ENCODE results near the gene SIMC1.
"Not testable (repeated sequence)": the region's sequence is repeated elsewhere in the genome, so short reads cannot be mapped to it uniquely, and the experiment has no call there.

The SIMC1 gene

GRCh38 chr5:176217764-176218163 is 20.5 kb upstream of the SIMC1 start:
- not testable (repeated sequence) for H3K27me3 ChIP-seq (ENCODE audit: insufficient read depth, low read length); H3K79me2 ChIP-seq (ENCODE audit: insufficient read depth, low read length); H3F3A ChIP-seq (ENCODE audit: insufficient read depth, low read length); H2AFZ ChIP-seq (ENCODE audit: low read length); H3K4me1 ChIP-seq (ENCODE audit: insufficient read depth, low read length, severe bottlenecking); H3K9me3 ChIP-seq (ENCODE audit: low read length); H4K20me1 ChIP-seq (ENCODE audit: insufficient read depth, low read length); H3K4me3 ChIP-seq (ENCODE audit: low read depth, low read length, poor library complexity, severe bottlenecking); H3K9me2 ChIP-seq (ENCODE audit: low read depth, low read length); H3K36me3 ChIP-seq (ENCODE audit: insufficient read depth, low read length); H3K9ac ChIP-seq (ENCODE audit: low read length); H3K4me2 ChIP-seq (ENCODE audit: low read length); H3K27ac ChIP-seq (ENCODE audit: low read depth, low read length, poor library complexity, severe bottlenecking)

- H3K27me3 ChIP-seq (ENCODE audit: insufficient read depth, low read length); H3K79me2 ChIP-seq (ENCODE audit: insufficient read depth, low read length); H3K4me1 ChIP-seq (ENCODE audit: insufficient read depth, low read length, severe bottlenecking); H3K9me3 ChIP-seq (ENCODE audit: low read length); H3K4me2 ChIP-seq (ENCODE audit: low read length); H3K9ac ChIP-seq (ENCODE audit: low read length); H3K9me2 ChIP-seq (ENCODE audit: low read depth, low read length); H3F3A ChIP-seq (ENCODE audit: insufficient read depth, low read length); H3K36me3 ChIP-seq (ENCODE audit: insufficient read depth, low read length); H2AFZ ChIP-seq (ENCODE audit: low read length); H4K20me1 ChIP-seq (ENCODE audit: insufficient read depth, low read length); H3K27ac ChIP-seq (ENCODE audit: low read depth, low read length, poor library complexity, severe bottlenecking); H3K4me3 ChIP-seq (ENCODE audit: low read depth, low read length, poor library complexity, severe bottlenecking): not testable (repeated sequence)
Observed at GRCh38 chr5:176222006-176222405, 16.2 kb upstream of the SIMC1 start.

DNA sequence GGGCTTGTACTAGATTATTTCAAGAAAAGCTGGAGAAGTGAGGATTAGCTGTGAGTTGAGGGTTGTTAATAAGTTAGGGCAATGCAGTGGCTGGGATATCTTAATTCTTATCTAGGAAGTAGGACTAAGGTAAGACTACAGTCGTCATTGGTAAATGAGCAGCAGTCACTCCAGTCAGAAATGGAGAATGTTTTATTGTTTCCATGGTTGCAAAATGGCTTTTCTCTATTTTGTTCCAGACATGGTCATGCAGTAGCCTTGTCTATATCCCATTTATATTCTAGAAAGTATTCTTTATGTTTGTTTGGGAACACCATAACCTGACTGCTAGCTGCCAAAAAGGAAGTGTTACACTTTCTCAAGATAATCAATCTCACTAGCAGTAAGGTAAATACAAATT is 9.9 kb upstream of the SIMC1 start:
- H3K27ac ChIP-seq (ENCODE audit: low read depth, low read length, poor library complexity, severe bottlenecking); H3K27me3 ChIP-seq (ENCODE audit: insufficient read depth, low read length); H3K4me3 ChIP-seq (ENCODE audit: low read depth, low read length, poor library complexity, severe bottlenecking); H3F3A ChIP-seq (ENCODE audit: insufficient read depth, low read length); H3K9ac ChIP-seq (ENCODE audit: low read length); H3K79me2 ChIP-seq (ENCODE audit: insufficient read depth, low read length); H4K20me1 ChIP-seq (ENCODE audit: insufficient read depth, low read length); H3K36me3 ChIP-seq (ENCODE audit: insufficient read depth, low read length); H2AFZ ChIP-seq (ENCODE audit: low read length); H3K9me3 ChIP-seq (ENCODE audit: low read length); H3K4me1 ChIP-seq (ENCODE audit: insufficient read depth, low read length, severe bottlenecking); H3K4me2 ChIP-seq (ENCODE audit: low read length); H3K9me2 ChIP-seq (ENCODE audit: low read depth, low read length): not testable (repeated sequence)

- H3K4me2 ChIP-seq (ENCODE audit: low read length); H3K4me3 ChIP-seq (ENCODE audit: low read depth, low read length, poor library complexity, severe bottlenecking); H3K9ac ChIP-seq (ENCODE audit: low read length); H3K27me3 ChIP-seq (ENCODE audit: insufficient read depth, low read length); H4K20me1 ChIP-seq (ENCODE audit: insufficient read depth, low read length); H3F3A ChIP-seq (ENCODE audit: insufficient read depth, low read length); H3K27ac ChIP-seq (ENCODE audit: low read depth, low read length, poor library complexity, severe bottlenecking); H3K36me3 ChIP-seq (ENCODE audit: insufficient read depth, low read length); H3K79me2 ChIP-seq (ENCODE audit: insufficient read depth, low read length); H3K9me3 ChIP-seq (ENCODE audit: low read length); H2AFZ ChIP-seq (ENCODE audit: low read length); H3K4me1 ChIP-seq (ENCODE audit: insufficient read depth, low read length, severe bottlenecking); H3K9me2 ChIP-seq (ENCODE audit: low read depth, low read length): not testable (repeated sequence)
Observed at GRCh38 chr5:176233253-176233652, 5.0 kb upstream of the SIMC1 start.

DNA sequence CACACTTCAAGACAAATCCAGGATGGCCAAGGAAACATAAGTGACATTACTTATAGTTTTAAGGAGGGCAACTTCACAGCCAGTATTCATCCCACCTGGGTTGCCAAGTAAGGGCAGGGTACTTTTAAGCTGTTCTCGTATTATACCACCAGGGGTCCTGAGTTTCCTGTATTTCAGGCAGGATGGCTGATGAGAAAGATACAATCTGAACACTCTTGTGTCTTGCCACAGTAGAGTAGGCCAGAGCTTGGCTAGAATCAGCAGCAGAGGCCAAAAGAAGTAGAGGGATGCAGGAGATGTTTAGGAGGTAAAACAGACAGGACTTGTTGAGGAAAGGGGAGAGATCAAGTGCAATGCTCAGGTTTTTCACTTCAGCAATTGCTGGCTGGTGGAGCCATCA is 3.1 kb upstream of the SIMC1 start:
- not testable (repeated sequence) for H4K20me1 ChIP-seq (ENCODE audit: insufficient read depth, low read length)

GRCh38 chr5:176238645-176239283 is 540 bp downstream of the SIMC1 start:
- H3K4me2 ChIP-seq (ENCODE audit: low read length); H3K79me2 ChIP-seq (ENCODE audit: insufficient read depth, low read length); H3K27me3 ChIP-seq (ENCODE audit: insufficient read depth, low read length); H3K36me3 ChIP-seq (ENCODE audit: insufficient read depth, low read length); H4K20me1 ChIP-seq (ENCODE audit: insufficient read depth, low read length); H3K9ac ChIP-seq (ENCODE audit: low read length); H3K4me1 ChIP-seq (ENCODE audit: insufficient read depth, low read length, severe bottlenecking); H2AFZ ChIP-seq (ENCODE audit: low read length); H3K9me3 ChIP-seq (ENCODE audit: low read length); H3K9me2 ChIP-seq (ENCODE audit: low read depth, low read length); H3F3A ChIP-seq (ENCODE audit: insufficient read depth, low read length); H3K27ac ChIP-seq (ENCODE audit: low read depth, low read length, poor library complexity, severe bottlenecking): not testable (repeated sequence)
- H3K4me3 ChIP-seq (ENCODE audit: low read depth, low read length, poor library complexity, severe bottlenecking), result peak overlapping the region; percentile 48

More for the DNA sequence above, 3.1 kb upstream of the SIMC1 start:
- H3K36me3 ChIP-seq (ENCODE audit: insufficient read depth, low read length); H3K4me2 ChIP-seq (ENCODE audit: low read length); H3K9ac ChIP-seq (ENCODE audit: low read length); H3K27me3 ChIP-seq (ENCODE audit: insufficient read depth, low read length); H3K4me1 ChIP-seq (ENCODE audit: insufficient read depth, low read length, severe bottlenecking); H3K79me2 ChIP-seq (ENCODE audit: insufficient read depth, low read length); H3K9me3 ChIP-seq (ENCODE audit: low read length); H2AFZ ChIP-seq (ENCODE audit: low read length); H3K4me3 ChIP-seq (ENCODE audit: low read depth, low read length, poor library complexity, severe bottlenecking); H3K9me2 ChIP-seq (ENCODE audit: low read depth, low read length); H3K27ac ChIP-seq (ENCODE audit: low read depth, low read length, poor library complexity, severe bottlenecking); H3F3A ChIP-seq (ENCODE audit: insufficient read depth, low read length): not testable (repeated sequence)
- peak; percentile 41 for TF ChIP-seq CTCF (IDR thresholded peaks at IDR 0.05; ENCODE audit: low read length)

GRCh38 chr5:176239304-176239703 is 1.1 kb downstream of the SIMC1 start:
- H3K9me2 ChIP-seq (ENCODE audit: low read depth, low read length); H4K20me1 ChIP-seq (ENCODE audit: insufficient read depth, low read length); H3K9me3 ChIP-seq (ENCODE audit: low read length); H3K36me3 ChIP-seq (ENCODE audit: insufficient read depth, low read length); H3K79me2 ChIP-seq (ENCODE audit: insufficient read depth, low read length); H2AFZ ChIP-seq (ENCODE audit: low read length); H3F3A ChIP-seq (ENCODE audit: insufficient read depth, low read length); H3K9ac ChIP-seq (ENCODE audit: low read length); H3K4me1 ChIP-seq (ENCODE audit: insufficient read depth, low read length, severe bottlenecking); H3K27me3 ChIP-seq (ENCODE audit: insufficient read depth, low read length); H3K4me2 ChIP-seq (ENCODE audit: low read length); H3K27ac ChIP-seq (ENCODE audit: low read depth, low read length, poor library complexity, severe bottlenecking); H3K4me3 ChIP-seq (ENCODE audit: low read depth, low read length, poor library complexity, severe bottlenecking): not testable (repeated sequence)
